GM12878 (cell line): ENCODE measurements around the gene NKIRAS2. TPM values are rescaled to one million over a fixed set of nuclear protein-coding genes. Genes with fewer than 3 reads are reported as not detected.

ENCODE experiments used
- ATAC-seq: fragments of 200-7000 bp; cut with Tn5 transposase; 3 replicates; pipeline ENCODE4 v1.9.1; 2020; ENCODE audit warnings: mild to moderate bottlenecking, moderate library complexity
- BruUV-seq: library from RNA; stranded (reverse); fragments of 400-500 nt; replicated peaks from 2 replicates; lab custom pipeline; 2021; lab: Mats Ljungman, UMichigan
- CTCF ChIA-PET: fragments of 300-600 bp; sonication (Branson Sonifier 250); formaldehyde crosslinking; extraction: SDS; loops from one replicate; lab custom pipeline; 2021; ENCODE audit warnings: inconsistent platforms; lab: Yijun Ruan, JAX
- POLR2A ChIA-PET: fragments of 350-600 bp; formaldehyde crosslinking; extraction: SDS; loops from one replicate; lab custom pipeline; 2021; ENCODE audit warnings: inconsistent platforms; lab: Charles Lee
- RAD21 ChIA-PET: fragments of 300-600 bp; sonication (Branson Sonifier 250); formaldehyde crosslinking; loops from one replicate; lab custom pipeline; 2023; ENCODE audit warnings: antibody characterized with exemption; ENCODE audit not compliant: unreplicated experiment; lab: Charles Lee
- SMC1A ChIA-PET: fragments of 300-600 bp; sonication (Branson Sonifier 250); formaldehyde crosslinking; loops from one replicate; lab custom pipeline; 2023; ENCODE audit not compliant: unreplicated experiment, uncharacterized antibody; lab: Charles Lee
- DNase-seq: peaks from one replicate; pipeline ENCODE4 v3.0.0-alpha.2; 2011; ENCODE audit warnings: low read depth, low spot score
- FAIRE-seq: peaks from 3 replicates; lab custom pipeline; 2011; peaks lifted over from hg19 to GRCh38; lab: Jason Lieb, UNC
- H2AFZ ChIP-seq: 2 replicates; pipeline ENCODE4 v1.6.0; 2011; ENCODE audit warnings: low read depth, low read length, control low read depth; ENCODE audit not compliant: control insufficient read depth
- H3K27ac ChIP-seq: 2 replicates; pipeline ENCODE4 v1.5.1; 2011; ENCODE audit warnings: control low read depth; ENCODE audit not compliant: control insufficient read depth, insufficient read depth
- H3K27me3 ChIP-seq, 2 experiments: replicated peaks in 1 of 2; 2 replicates each; pipeline versions ENCODE4 v1.6.0 to v1.6.1; 2011; ENCODE audit warnings: low read length in 1 of 2; ENCODE audit not compliant: control insufficient read depth in 2 of 2, insufficient read depth in 2 of 2
- H3K36me3 ChIP-seq, 2 experiments: 2 replicates each; pipeline ENCODE4 v1.5.1; 2011; ENCODE audit warnings: low read length in 1 of 2; ENCODE audit not compliant: control insufficient read depth in 2 of 2, insufficient read depth in 2 of 2
- H3K4me1 ChIP-seq: 2 replicates; pipeline ENCODE4 v1.6.1; 2011; ENCODE audit warnings: mild to moderate bottlenecking, low read length, moderate library complexity, mixed read lengths; ENCODE audit not compliant: control insufficient read depth, insufficient read depth
- H3K4me2 ChIP-seq: 2 replicates; pipeline ENCODE4 v1.6.0; 2011; ENCODE audit warnings: control low read depth; ENCODE audit not compliant: control insufficient read depth, insufficient read depth
- H3K4me3 ChIP-seq: fragments of 200-600 bp; sonication (generic); 2 replicates; pipeline ENCODE4 v1.5.1; 2016
- H3K79me2 ChIP-seq: 2 replicates; pipeline ENCODE4 v1.6.0; 2011; ENCODE audit warnings: low read length; ENCODE audit not compliant: control insufficient read depth, insufficient read depth
- H3K9ac ChIP-seq: 2 replicates; pipeline ENCODE4 v1.8.0; 2011; ENCODE audit warnings: low read length, control low read depth, mixed read lengths; ENCODE audit not compliant: control insufficient read depth, insufficient read depth
- H3K9me3 ChIP-seq: replicated peaks from 3 replicates; pipeline ENCODE4 v1.5.1; 2011; ENCODE audit warnings: mild to moderate bottlenecking, low read length; ENCODE audit not compliant: control insufficient read depth, insufficient read depth
- H4K20me1 ChIP-seq: 2 replicates; pipeline ENCODE4 v1.6.0; 2011; ENCODE audit not compliant: control insufficient read depth, insufficient read depth
- ASH2L ChIP-seq: fragments of 300-600, 200-600 bp; sonication (generic); IDR thresholded peaks from 2 replicates; pipeline ENCODE4 v1.6.1; 2017; ENCODE audit warnings: low read depth, mild to moderate bottlenecking, borderline replicate concordance
- CREM ChIP-seq: IDR thresholded peaks from 2 replicates; pipeline ENCODE4 v1.6.1; 2014; ENCODE audit warnings: antibody characterized with exemption, low read depth
- ESRRA ChIP-seq: IDR thresholded peaks from 2 replicates; pipeline ENCODE4 v1.6.1; 2012; ENCODE audit warnings: mild to moderate bottlenecking, low read length, improper control_type of control experiment
- GABPA ChIP-seq: IDR thresholded peaks from 2 replicates; pipeline ENCODE4 v1.6.1; 2014; ENCODE audit warnings: antibody characterized with exemption, low read depth, mild to moderate bottlenecking, inconsistent platforms
- IKZF1 ChIP-seq: fragments of 450-650 bp; conservative IDR thresholded peaks from 2 replicates; pipeline ENCODE4 v1.6.1; 2017; ENCODE audit warnings: antibody characterized with exemption, mild to moderate bottlenecking
- NFIC ChIP-seq: IDR thresholded peaks from 2 replicates; pipeline ENCODE4 v1.6.1; 2012; ENCODE audit warnings: low read depth, mild to moderate bottlenecking, inconsistent platforms, low read length, moderate library complexity
- NFYB ChIP-seq: IDR thresholded peaks from 2 replicates; pipeline ENCODE4 v1.6.1; 2011; ENCODE audit warnings: low read depth, mild to moderate bottlenecking, low read length, improper control_type of control experiment, moderate library complexity; ENCODE audit not compliant: insufficient read depth
- SIX5 ChIP-seq: IDR thresholded peaks from 2 replicates; pipeline ENCODE4 v1.6.1; 2011; ENCODE audit warnings: mild to moderate bottlenecking, low read depth, low read length, moderate library complexity; ENCODE audit not compliant: severe bottlenecking
- SP1 ChIP-seq: IDR thresholded peaks from one replicate; pipeline ENCODE4 v1.6.1; 2011; ENCODE audit warnings: low read depth, low read length
- SPI1 ChIP-seq: IDR thresholded peaks from 2 replicates; pipeline ENCODE4 v1.6.1; 2011; ENCODE audit warnings: low read depth, mild to moderate bottlenecking, low read length, moderate library complexity, borderline replicate concordance; ENCODE audit not compliant: insufficient read depth
- TCF12 ChIP-seq: IDR thresholded peaks from 2 replicates; pipeline ENCODE4 v1.6.1; 2011; ENCODE audit warnings: low read depth, mild to moderate bottlenecking, low read length
- WGBS: methylation state at CpG from one replicate; pipeline ENCODE4 v1.1.6; 2016; ENCODE audit warnings: low lambda C conversion rate; ENCODE audit not compliant: insufficient replicate concordance, insufficient coverage; ENCODE audit errors: missing lambda C conversion rate; 5-methylcytosine and 5-hydroxymethylcytosine counted together
- in situ Hi-C: fragments of 300-500 bp; cut with MboI; formaldehyde crosslinking; loops from 9 replicates; pipeline ENCODE4 v1.14.3; 2018; ENCODE audit warnings: mixed read lengths
- intact Hi-C: fragments of 100-400 bp; cut with micrococcal nuclease; formaldehyde crosslinking; loops from one replicate; pipeline ENCODE4 v1.14.2; 2022; ENCODE audit not compliant: unreplicated experiment
- polyA plus RNA-seq, 11 experiments: library from polyadenylated mRNA; depleted of rRNA in 4 of 11; unstranded in 6 of 11; stranded (reverse) in 5 of 11; fragments of >200 nt; fragmentation: Nextera tagmentation in 4 of 11; fragmentation: Illumina TruSeq in 1 of 11; extraction: Ambion mirVana in 4 of 11; extraction: Trizol in 1 of 11; gene quantifications; 1 replicate in 1 of 11; 2 replicates in 10 of 11; pipeline versions ENCODE4 v1.2.1 to v1.2.3, GENCODE V29; 2011 to 2016; ENCODE audit warnings: inconsistent platforms in 2 of 11, missing spikeins in 2 of 11, low read depth in 1 of 11
- total RNA-seq, 4 experiments: library from RNA; depleted of rRNA in 3 of 4; stranded (reverse); fragments of >200 nt in 3 of 4; fragmentation: Illumina TruSeq in 1 of 4; extraction: Trizol in 1 of 4; gene quantifications; 2 replicates each; pipeline versions ENCODE4 v1.2.1 to v1.2.3, GENCODE V29; 2013 to 2021
- TF ChIP-seq, protein P1 (sequence below): fragments of 450-650 bp; IDR thresholded peaks from 2 replicates; pipeline ENCODE4 v1.6.1; 2017; ENCODE audit warnings: mild to moderate bottlenecking, moderate library complexity
- TF ChIP-seq, protein P2 (sequence below): fragments of 150-350 bp; IDR thresholded peaks from 2 replicates; pipeline ENCODE4 v1.6.1; 2016; ENCODE audit warnings: low read depth, low read length

The NKIRAS2 gene
- total and polyA plus RNA-seq, 10 of the 15 experiments (the other 5 are each of a cell fraction or from before 2014, with no cell fraction given) = 6.4 to 49.7 (median 27.2) TPM

DNA sequence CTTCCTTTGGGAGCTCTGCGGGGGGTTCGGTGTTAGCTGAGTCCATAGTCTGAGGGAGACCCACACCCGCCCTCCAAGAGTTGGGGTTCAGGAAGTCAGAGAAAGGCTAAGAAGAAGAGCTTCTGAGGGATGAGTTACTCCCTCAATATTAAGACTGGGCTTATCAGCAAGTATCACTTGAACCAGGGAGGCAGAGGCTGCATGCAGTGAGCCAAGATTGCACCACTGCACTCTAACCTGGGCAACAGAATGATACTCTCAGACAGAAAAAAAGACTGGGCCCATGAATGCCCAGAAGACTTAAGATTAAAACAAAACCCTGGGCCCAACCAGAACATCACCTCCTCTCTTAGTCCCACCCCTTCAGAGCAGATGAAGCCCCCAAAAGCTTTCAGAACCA, 6.0 kb downstream of the NKIRAS2 start:
- no peak overlapping the region for H3K27ac ChIP-seq
- no peaks in the 10 kb centered on the region for H3K27me3 ChIP-seq
- no peak overlapping the region for H2AFZ ChIP-seq
- POLR2A ChIA-PET = interaction anchor here (0.6 to 1.5 kb wide), 4 partner anchors 10 to 287 kb away, joined by 3 to 12 read pairs (median 4); partner anchors contain the start of gene DHX58
- FAIRE-seq (no peak), ATAC-seq (no peak), DNase-seq (no peak)
- peaks cover 18% of the 10 kb centered on the region for H3K4me1 ChIP-seq
- RAD21 ChIA-PET = interaction anchor here (0.7 to 2.9 kb wide), 5 partner anchors 30 to 196 kb away, joined by 3 to 17 read pairs (median 4); partner anchors contain the start of gene DHX58
- 92% methylated on average over 3 of the region's 3 CpGs for WGBS
- in situ Hi-C loops = no loop called here
- TF ChIP-seq, protein P1, sequence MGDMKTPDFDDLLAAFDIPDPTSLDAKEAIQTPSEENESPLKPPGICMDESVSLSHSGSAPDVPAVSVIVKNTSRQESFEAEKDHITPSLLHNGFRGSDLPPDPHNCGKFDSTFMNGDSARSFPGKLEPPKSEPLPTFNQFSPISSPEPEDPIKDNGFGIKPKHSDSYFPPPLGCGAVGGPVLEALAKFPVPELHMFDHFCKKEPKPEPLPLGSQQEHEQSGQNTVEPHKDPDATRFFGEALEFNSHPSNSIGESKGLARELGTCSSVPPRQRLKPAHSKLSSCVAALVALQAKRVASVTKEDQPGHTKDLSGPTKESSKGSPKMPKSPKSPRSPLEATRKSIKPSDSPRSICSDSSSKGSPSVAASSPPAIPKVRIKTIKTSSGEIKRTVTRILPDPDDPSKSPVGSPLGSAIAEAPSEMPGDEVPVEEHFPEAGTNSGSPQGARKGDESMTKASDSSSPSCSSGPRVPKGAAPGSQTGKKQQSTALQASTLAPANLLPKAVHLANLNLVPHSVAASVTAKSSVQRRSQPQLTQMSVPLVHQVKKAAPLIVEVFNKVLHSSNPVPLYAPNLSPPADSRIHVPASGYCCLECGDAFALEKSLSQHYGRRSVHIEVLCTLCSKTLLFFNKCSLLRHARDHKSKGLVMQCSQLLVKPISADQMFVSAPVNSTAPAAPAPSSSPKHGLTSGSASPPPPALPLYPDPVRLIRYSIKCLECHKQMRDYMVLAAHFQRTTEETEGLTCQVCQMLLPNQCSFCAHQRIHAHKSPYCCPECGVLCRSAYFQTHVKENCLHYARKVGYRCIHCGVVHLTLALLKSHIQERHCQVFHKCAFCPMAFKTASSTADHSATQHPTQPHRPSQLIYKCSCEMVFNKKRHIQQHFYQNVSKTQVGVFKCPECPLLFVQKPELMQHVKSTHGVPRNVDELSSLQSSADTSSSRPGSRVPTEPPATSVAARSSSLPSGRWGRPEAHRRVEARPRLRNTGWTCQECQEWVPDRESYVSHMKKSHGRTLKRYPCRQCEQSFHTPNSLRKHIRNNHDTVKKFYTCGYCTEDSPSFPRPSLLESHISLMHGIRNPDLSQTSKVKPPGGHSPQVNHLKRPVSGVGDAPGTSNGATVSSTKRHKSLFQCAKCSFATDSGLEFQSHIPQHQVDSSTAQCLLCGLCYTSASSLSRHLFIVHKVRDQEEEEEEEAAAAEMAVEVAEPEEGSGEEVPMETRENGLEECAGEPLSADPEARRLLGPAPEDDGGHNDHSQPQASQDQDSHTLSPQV = no peak
- TF ChIP-seq TCF12 (no peak), NFIC (no peak), SP1 (no peak), NFYB (no peak), IKZF1 (no peak), GABPA (no peak), ASH2L (no peak), SPI1 (no peak), SIX5 (no peak), CREM (no peak), ESRRA (no peak)
- TF ChIP-seq, protein P2, sequence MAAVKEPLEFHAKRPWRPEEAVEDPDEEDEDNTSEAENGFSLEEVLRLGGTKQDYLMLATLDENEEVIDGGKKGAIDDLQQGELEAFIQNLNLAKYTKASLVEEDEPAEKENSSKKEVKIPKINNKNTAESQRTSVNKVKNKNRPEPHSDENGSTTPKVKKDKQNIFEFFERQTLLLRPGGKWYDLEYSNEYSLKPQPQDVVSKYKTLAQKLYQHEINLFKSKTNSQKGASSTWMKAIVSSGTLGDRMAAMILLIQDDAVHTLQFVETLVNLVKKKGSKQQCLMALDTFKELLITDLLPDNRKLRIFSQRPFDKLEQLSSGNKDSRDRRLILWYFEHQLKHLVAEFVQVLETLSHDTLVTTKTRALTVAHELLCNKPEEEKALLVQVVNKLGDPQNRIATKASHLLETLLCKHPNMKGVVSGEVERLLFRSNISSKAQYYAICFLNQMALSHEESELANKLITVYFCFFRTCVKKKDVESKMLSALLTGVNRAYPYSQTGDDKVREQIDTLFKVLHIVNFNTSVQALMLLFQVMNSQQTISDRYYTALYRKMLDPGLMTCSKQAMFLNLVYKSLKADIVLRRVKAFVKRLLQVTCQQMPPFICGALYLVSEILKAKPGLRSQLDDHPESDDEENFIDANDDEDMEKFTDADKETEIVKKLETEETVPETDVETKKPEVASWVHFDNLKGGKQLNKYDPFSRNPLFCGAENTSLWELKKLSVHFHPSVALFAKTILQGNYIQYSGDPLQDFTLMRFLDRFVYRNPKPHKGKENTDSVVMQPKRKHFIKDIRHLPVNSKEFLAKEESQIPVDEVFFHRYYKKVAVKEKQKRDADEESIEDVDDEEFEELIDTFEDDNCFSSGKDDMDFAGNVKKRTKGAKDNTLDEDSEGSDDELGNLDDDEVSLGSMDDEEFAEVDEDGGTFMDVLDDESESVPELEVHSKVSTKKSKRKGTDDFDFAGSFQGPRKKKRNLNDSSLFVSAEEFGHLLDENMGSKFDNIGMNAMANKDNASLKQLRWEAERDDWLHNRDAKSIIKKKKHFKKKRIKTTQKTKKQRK = no peak
- no peaks in the 10 kb centered on the region for H3K9me3 ChIP-seq
- no TSS peak for BruUV-seq
- peaks cover 0 to 13% of the 10 kb centered on the region in 2 experiments; a peak in 2 of 4 replicates for H3K36me3 ChIP-seq
- intact Hi-C loops = loop anchor here (1.0 to 5.0 kb wide), 3 partner anchors 36 to 90 kb away; no protein-coding TSS in a partner anchor
- H3K4me3 ChIP-seq = no peak overlapping the region
- CTCF ChIA-PET = interaction anchor here (0.7 to 10.1 kb wide), 24 partner anchors 8 to 249 kb away, joined by 3 to 83 read pairs (median 6); partner anchors contain the start of genes CNP, DHX58, DNAJC7 and KLHL11
- no peak overlapping the region for H3K9ac ChIP-seq
- H3K4me2 ChIP-seq = no peak overlapping the region
- peaks cover 6% of the 10 kb centered on the region for H3K79me2 ChIP-seq
- SMC1A ChIA-PET = interaction anchor here (0.8 to 2.7 kb wide), 14 partner anchors 10 to 363 kb away, joined by 3 to 16 read pairs (median 5); partner anchors contain the start of genes DHX58, KCNH4 and STAT3
- no peaks in the 10 kb centered on the region for H4K20me1 ChIP-seq
